Superior temporal gyrus (tissue), 1 donor: ENCODE data around the gene CEBPE.
"Not testable (repeated sequence)": the region's sequence is repeated elsewhere in the genome, so short reads cannot be mapped to it uniquely, and the experiment has no call there.

Experiments
- DNase-seq: peaks from one replicate; pipeline ENCODE4 v3.0.0-alpha.2; 2016; ENCODE audit errors: extremely low spot score

The CEBPE gene

GRCh38 chr14:23121361-23121771 is 2.3 kb upstream of the CEBPE start:
- DNase-seq: no peak

DNA sequence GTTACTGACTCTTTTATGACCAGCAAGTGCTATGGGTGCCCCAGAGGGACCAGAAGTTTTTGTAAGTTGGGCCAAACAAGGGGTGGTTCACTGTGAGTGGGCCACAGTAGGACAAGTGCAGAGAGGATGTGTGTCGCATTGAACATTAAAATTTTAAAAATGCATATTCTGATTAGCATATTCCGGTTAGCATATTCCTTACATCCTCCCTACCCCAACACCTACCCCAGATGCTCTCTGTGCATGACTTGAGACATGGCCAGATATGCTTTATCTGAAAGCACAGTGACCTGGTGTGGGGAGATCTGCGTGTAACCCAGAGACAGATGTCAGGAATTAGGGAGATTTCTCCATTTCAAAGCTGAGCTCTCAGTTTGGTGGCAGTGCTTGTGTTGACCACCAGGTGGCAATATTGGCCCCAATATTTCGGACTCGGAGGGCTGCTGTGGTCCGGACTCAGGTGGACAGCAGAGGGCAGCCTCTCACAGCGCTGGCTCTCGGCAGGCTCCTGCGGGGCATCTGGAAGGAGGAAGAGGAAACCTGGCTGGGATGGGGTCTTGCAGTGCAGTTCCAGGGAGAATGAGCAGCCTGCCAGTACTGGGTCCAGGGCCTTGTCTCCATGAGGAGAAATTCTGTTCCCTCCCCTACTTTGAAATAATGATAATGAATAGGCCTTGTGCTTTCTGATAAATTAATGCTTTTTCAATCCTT is 1.6 kb upstream of the CEBPE start:
- peak; percentile 96 for DNase-seq

- no peak for DNase-seq
Measured at GRCh38 chr14:23119363-23120327, 590 bp upstream of the CEBPE start.

DNA sequence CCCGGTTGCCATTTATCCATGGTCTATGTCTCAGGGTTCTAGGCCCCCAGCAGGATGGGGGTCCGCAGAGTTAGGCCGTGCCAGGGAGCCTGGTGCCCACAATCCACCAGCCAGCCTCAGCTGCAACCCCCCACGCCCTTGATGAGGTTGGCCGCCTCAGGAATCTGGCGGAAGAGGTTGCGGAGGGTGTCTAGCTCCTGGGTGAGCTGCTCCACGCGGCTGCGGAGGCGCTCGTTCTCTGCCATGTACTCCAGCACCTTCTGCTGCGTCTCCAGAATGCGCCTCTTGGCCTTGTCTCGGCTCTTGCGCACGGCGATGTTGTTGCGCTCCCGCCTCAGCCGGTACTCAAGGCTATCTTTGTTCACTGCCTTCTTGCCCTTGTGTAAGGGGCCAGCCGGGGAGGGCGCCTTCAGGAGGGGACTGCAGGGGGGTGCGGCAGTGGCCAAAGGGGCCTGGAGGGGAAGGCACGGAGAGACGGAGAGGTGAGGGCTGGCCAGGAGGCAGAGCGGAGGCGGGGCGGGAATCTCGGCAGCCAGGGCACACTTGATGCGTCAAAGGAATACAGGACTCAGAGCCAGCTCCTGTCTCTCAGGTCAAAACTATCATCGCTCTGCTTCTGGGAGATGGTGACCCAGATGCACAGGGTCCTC is 1.6 kb downstream of the CEBPE start:
- no peak for DNase-seq

DNA sequence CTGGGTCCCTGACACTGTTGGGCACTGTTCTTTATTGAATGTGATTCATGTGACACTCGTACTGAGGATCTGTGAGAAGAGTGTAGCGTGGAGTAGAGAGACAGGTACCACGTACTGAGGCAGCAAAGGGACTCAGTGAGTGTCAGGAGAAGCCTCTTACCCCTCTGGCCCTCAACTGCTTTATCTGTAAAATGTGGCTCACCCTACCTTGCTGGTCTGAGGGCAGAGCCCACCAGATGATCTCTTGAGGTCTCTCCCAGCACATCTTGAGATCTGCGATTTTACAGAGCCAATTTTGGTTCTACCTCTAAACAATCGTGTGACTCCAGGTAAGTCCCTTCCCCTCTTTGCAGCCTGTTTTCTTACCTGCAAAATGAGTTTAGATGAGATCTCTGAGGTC is 3.1 kb downstream of the CEBPE start:
- no peak for DNase-seq

DNA sequence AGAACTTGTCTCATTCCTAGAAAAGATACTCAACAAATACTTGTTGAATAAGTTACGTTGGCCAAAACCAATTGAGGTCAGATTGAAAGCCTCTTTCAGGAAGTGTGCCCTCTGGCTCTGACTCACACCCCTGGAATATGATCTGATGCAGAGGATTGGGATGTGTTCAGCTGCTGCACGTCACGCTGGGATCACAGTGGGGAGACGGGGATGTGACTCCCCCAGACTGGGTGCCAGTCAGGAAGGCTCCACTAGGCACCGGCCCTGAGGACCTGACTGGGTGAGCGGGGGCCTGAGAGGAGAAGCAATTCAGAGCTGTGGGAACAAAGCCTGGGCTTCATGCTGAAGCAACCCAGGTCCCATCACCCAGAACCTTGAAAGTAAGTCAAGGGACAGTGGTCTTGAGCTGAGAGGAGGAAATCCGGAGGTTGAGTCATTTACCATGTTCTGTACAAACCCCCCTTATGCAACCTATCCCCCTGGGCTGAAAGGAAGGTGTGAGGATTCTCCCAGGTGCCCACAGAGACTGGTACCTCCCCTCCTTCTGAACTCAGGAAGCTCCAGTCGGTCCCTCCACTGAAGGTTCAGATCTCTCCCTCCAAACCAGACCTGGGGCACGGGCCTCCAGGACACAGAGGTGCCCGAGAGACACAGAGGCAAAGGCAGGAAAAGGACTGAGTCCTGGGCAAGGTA is 3.9 kb downstream of the CEBPE start:
- no peak for DNase-seq

GRCh38 chr14:23114669-23115038 is 4.4 kb downstream of the CEBPE start:
- DNase-seq: no peak

DNA sequence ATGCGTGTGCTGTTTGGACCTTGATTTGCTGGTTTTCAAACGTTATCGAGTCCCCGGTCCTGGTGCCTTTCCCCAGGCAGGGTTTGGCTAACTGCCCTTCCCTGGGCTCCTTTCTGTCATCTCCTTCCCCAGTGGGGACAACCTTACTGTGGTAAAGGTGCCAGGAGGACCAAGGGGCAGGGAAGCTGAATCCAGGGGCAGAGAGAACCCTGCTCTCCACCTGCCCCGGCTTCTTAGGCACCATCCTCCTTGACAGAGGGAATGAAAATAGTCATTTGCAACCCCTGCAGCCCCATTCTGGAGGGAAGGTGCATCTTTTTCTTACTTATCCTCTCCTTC is 5.0 kb downstream of the CEBPE start:
- DNase-seq: no peak

DNA sequence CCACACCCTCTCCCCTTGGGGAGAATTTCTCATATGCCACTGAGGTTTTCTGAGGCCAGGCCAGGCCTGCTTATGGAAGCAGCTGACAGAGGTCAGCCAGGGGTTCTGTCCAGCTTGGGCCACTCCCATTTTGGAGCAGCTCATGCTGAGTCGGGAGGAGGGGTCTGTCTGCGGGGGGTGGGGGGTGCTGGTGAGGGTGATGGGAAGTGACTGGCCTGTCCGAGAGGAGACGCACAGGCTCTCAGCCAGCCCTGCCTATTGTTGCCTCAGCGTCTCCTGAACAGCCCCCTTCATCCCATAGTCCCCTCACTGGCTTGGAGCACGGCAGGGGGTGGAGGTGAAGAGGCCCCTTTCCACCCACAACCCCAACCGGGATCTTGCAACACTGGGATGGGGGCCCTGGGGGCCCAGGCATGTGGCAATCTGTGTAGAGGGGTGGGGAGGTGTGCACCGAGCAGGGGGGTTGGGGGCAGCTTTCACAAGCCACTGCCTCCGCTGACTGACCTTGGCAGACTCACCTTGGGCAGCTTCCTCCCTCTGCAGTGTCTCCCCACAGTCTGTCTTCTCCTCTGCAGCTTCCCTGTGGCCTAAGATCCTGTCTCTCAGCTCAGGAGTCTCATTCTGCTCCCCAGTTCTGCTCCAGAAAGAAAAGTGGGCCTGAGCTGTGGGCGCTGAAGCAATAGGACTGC is 5.5 kb downstream of the CEBPE start:
- no peak for DNase-seq

DNA sequence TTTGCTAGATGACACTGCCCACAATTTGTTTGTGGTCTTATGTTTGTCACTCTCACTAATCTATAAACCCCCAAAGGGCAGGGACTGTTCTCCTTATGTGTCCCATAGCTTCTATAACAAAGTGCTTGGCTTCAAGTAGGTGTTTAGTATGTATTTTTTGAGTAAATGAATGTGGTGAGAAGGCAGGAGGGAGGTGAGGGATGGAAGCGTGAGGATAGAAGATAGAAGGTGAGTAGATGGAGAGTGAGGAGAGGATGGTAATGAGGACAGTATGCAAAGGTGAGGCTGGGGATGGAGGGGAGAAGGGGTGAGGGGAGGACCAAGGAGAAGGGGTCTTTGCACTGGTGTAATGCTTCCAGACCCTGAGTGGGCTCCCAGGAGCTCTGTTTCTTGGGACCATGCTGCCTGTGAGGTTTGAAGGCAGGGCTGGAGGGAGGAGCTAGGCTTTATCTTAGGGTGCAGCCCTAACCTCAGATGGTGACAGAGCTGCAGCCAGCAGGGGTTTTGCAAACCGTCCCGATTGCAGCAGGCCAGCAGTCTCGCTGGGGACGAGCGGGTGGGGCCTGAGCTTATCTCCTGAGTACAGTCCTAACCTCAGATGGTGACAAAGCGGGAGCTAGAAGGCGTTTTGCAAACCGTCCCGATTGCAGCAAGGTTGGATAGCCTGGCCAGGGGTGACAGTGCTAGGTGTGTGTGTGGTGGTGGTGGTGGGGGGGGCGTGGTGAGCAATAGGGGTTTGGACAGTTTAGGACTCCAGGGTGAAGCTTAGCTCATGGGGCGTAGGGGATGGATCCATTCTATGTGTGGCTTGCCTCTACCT is 6.5 kb downstream of the CEBPE start:
- no peak for DNase-seq

DNA sequence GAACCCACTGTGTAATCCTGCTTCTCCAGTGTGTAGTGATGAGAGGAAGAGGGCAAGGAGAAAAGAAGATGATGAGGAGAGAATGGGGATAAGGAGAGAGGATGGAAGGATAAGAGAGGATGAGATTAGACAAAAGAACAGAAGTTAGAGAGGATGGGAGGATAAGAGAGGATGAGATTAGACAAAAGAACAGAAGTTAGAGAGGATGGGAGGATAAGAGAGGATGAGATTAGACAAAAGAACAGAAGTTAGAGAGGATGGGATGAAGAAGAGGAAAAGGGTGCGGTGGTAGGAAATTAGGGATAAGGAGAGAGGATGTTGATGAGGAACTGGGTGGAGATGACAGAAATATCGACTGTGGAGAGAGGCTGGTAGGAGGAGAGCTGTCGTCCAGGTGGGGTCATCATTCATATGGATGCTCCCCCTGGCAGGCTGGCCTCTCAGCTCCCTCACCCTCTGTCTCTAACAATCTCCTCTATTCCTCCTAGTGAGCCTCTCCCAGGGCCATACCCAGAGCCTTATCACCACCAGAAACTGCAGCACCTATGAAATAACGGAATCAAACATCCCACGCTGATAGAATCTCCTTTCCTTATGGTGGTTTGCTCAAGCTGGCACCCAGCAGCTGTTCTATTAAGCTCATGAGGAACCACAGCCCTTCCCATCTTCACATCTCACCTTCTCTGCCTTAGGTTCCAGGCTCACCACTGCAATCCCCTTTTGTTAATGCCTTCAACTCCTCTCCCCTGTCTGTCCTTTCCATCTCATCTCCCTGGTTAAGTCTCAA is 8.3 kb downstream of the CEBPE start:
- no peak for DNase-seq

GRCh38 chr14:23109769-23110168 is 9.3 kb downstream of the CEBPE start:
- no peak for DNase-seq

GRCh38 chr14:23108169-23108568 is 10.9 kb downstream of the CEBPE start:
- DNase-seq: not testable (repeated sequence)

DNA sequence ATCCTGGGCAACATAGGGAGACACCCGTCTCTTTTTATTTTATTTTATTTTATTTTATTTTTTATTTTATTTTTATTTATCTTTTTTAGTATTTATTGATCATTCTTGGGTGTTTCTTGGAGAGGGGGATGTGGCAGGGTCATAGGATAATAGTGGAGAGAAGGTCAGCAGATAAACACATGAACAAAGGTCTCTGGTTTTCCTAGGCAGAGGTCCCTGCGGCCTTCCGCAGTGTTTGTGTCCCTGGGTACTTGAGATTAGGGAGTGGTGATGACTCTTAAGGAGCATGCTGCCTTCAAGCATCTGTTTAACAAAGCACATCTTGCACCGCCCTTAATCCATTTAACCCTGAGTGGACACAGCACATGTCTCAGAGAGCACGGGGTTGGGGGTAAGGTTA is 11.4 kb downstream of the CEBPE start:
- not testable (repeated sequence) for DNase-seq

DNA sequence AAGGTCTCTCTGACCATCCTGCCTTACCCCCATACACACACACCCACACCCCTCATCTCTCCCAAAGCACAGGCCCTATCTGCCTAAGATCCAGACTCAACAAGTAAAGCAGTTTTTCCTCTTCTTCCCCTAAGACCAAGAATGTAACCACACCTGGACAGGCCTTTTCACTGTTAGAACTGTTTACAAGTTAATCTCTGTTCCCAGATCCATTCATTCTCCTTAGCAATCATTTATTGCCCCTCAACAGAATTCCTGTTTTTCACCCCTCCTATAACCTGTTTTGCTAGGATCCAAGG is 12.4 kb downstream of the CEBPE start:
- no peak for DNase-seq

GRCh38 chr14:23105348-23105824 is 13.7 kb downstream of the CEBPE start:
- DNase-seq: no peak

GRCh38 chr14:23104591-23105347 is 14.3 kb downstream of the CEBPE start, which contains the start of gene CIROP:
Gene CIROP (minus strand): TSS chr14:23104989. CDS start chr14:23104920, 69 bp downstream.
- peak; percentile 42 for DNase-seq

GRCh38 chr14:23104070-23104590 is 14.9 kb downstream of the CEBPE start:
- DNase-seq: no peak

DNA sequence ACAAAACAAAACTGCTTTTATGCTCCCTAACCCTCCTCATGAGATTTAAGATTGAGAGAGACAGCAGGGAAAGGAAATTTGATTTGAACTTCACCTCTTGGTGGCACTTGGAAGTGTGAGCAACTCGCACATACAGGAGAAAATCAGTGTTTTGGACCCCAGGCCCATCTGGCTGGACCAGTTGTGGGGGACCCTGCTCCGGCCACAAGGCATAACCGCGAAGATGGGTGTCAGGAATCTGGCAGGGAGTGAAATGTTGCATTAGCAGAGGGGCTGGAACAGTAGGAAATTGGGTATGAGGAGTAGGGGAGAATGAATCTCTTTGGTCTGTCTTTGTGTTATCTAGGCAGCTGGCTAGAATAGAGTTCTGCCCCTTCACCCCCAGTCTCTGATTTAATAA is 15.5 kb downstream of the CEBPE start:
- DNase-seq: no peak
